Uterus (tissue), 4 donors: ENCODE measurements around the gene CDT1. TPM values are rescaled to one million over a fixed set of nuclear protein-coding genes. Genes with fewer than 3 reads are reported as not detected.

Experiments used
- DNase-seq, 2 donors: peaks; one replicate each; pipeline ENCODE4 v3.0.0-alpha.2; 2019 to 2020
- H3K27ac ChIP-seq, 2 donors: fragments of 200-600 bp; sonication (generic); 1 replicate in 1 of 2; 2 replicates in 1 of 2; pipeline ENCODE4 v1.5.1; 2016 to 2018
- H3K27me3 ChIP-seq, 2 donors: fragments of 200-600 bp; sonication (generic); one replicate each; pipeline ENCODE4 v1.5.1; 2018 to 2019; ENCODE audit warnings: control low read depth in 1 of 2
- H3K36me3 ChIP-seq, 2 donors: fragments of 200-600 bp; sonication (generic); one replicate each; pipeline ENCODE4 v1.5.1; 2019; ENCODE audit warnings: control low read depth in 1 of 2
- H3K4me1 ChIP-seq, 2 donors: fragments of 200-600 bp; sonication (generic); one replicate each; pipeline ENCODE4 v1.5.1; 2018 to 2019; ENCODE audit warnings: control low read depth in 1 of 2
- H3K4me3 ChIP-seq, 2 donors: fragments of 200-600 bp; sonication (generic); 1 replicate in 1 of 2; 2 replicates in 1 of 2; pipeline ENCODE4 v1.5.1; 2018 to 2019; ENCODE audit warnings: mild to moderate bottlenecking in 1 of 2
- H3K9me3 ChIP-seq, 2 donors: fragments of 200-600 bp; sonication (generic); one replicate each; pipeline ENCODE4 v1.5.1; 2019; ENCODE audit warnings: control low read depth in 1 of 2
- POLR2A ChIP-seq, 2 donors: fragments of 450-650 bp; IDR thresholded peaks; one replicate each; pipeline ENCODE4 v1.6.1; 2016; ENCODE audit warnings: antibody characterized with exemption in 2 of 2, mild to moderate bottlenecking in 1 of 2, moderate library complexity in 1 of 2
- intact Hi-C: fragments of 100-400 bp; cut with DNase I; formaldehyde crosslinking; loops from one replicate; pipeline ENCODE4 v1.15.1; 2023; ENCODE audit warnings: low total_unique reads
- total RNA-seq, 4 donors: library from RNA; depleted of rRNA in 3 of 4; stranded (reverse); fragments of >200 nt in 3 of 4; gene quantifications; one replicate each; pipeline versions ENCODE4 v1.1.0 to v1.2.4, GENCODE V29; 2014 to 2023
- TF ChIP-seq, protein P1 (sequence below), 4 experiments: fragments of 200-600 bp in 2 of 4; fragments of 450-650 bp in 2 of 4; sonication (generic) in 2 of 4; IDR thresholded peaks; one replicate each; pipeline ENCODE4 v1.5.1; 2016 to 2019; ENCODE audit warnings: antibody characterized with exemption in 4 of 4, mild to moderate bottlenecking in 2 of 4, moderate library complexity in 1 of 4
- donor health status: DM: yes; HTN: yes; CAD: no.

CDT1 gene
- total RNA-seq, 4 donors from 2014 or later = 0.34 to 6.6 TPM; not detected in 2

- peak; percentile 54 to 73 for DNase-seq
- intact Hi-C loops = no loop called here
These were observed 9.1 kb downstream of the CDT1 start for GRCh38 chr16:88812513-88813268.

GRCh38 chr16:88813269-88814143, 9.9 kb downstream of the CDT1 start:
- Histone ChIP-seq H3K9me3 (no peaks in the 10 kb centered on the region), H3K4me1 (peaks cover 0 to 18% of the 10 kb centered on the region in 2 donors), H3K36me3 (no peaks in the 10 kb centered on the region), H3K27ac (peak overlapping the region; percentile 90 to 95), H3K4me3 (no peak overlapping the region), H3K27me3 (no peaks in the 10 kb centered on the region)
- no peak for DNase-seq
- TF ChIP-seq, protein P1, sequence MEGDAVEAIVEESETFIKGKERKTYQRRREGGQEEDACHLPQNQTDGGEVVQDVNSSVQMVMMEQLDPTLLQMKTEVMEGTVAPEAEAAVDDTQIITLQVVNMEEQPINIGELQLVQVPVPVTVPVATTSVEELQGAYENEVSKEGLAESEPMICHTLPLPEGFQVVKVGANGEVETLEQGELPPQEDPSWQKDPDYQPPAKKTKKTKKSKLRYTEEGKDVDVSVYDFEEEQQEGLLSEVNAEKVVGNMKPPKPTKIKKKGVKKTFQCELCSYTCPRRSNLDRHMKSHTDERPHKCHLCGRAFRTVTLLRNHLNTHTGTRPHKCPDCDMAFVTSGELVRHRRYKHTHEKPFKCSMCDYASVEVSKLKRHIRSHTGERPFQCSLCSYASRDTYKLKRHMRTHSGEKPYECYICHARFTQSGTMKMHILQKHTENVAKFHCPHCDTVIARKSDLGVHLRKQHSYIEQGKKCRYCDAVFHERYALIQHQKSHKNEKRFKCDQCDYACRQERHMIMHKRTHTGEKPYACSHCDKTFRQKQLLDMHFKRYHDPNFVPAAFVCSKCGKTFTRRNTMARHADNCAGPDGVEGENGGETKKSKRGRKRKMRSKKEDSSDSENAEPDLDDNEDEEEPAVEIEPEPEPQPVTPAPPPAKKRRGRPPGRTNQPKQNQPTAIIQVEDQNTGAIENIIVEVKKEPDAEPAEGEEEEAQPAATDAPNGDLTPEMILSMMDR (IDR thresholded peaks at IDR 0.05) = no peak
- TF ChIP-seq POLR2A (IDR thresholded peaks at IDR 0.05) = no peak
- intact Hi-C loops = no loop called here

More at GRCh38 chr16:88812513-88813268, 9.1 kb downstream of the CDT1 start:
- H3K27ac ChIP-seq = peak overlapping the region; percentile 90 to 95
- H3K27me3 ChIP-seq = no peaks in the 10 kb centered on the region
- H3K9me3 ChIP-seq = no peaks in the 10 kb centered on the region
- H3K4me3 ChIP-seq = peak overlapping the region; percentile 60 to 66
- H3K36me3 ChIP-seq = no peaks in the 10 kb centered on the region
- peaks cover 0 to 18% of the 10 kb centered on the region in 2 donors for H3K4me1 ChIP-seq
- TF ChIP-seq, protein P1 (IDR thresholded peaks at IDR 0.05) = peak in 2 of 4 experiments; percentile 2 to 4
- no peak for TF ChIP-seq POLR2A (IDR thresholded peaks at IDR 0.05)

GRCh38 chr16:88814144-88814502, 10.5 kb downstream of the CDT1 start:
- no peak overlapping the region for H3K27ac ChIP-seq
- no peak overlapping the region for H3K4me3 ChIP-seq
- peaks cover 0 to 18% of the 10 kb centered on the region in 2 donors for H3K4me1 ChIP-seq
- no peaks in the 10 kb centered on the region for H3K9me3 ChIP-seq
- TF ChIP-seq, protein P1 (IDR thresholded peaks at IDR 0.05) = no peak
- no peak for TF ChIP-seq POLR2A (IDR thresholded peaks at IDR 0.05)
- intact Hi-C loops = no loop called here
- DNase-seq = no peak
- no peaks in the 10 kb centered on the region for H3K27me3 ChIP-seq
- H3K36me3 ChIP-seq = no peaks in the 10 kb centered on the region

- Histone ChIP-seq H3K27me3 (no peaks in the 10 kb centered on the region), H3K27ac (no peak overlapping the region), H3K36me3 (no peaks in the 10 kb centered on the region), H3K9me3 (no peaks in the 10 kb centered on the region), H3K4me3 (no peak overlapping the region), H3K4me1 (peaks cover 0 to 16% of the 10 kb centered on the region in 2 donors)
- TF ChIP-seq POLR2A (IDR thresholded peaks at IDR 0.05) = no peak
- TF ChIP-seq, protein P1 (IDR thresholded peaks at IDR 0.05) = no peak
- intact Hi-C loops = no loop called here
- DNase-seq = no peak
These were observed 11.6 kb downstream of the CDT1 start for GRCh38 chr16:88815227-88815626.
